Activated B cell treated with CpG ODN at 0.5 μM for 24 hours (primary cell): ENCODE results near the gene SHISAL2B. TPM values are rescaled to one million over a fixed set of nuclear protein-coding genes. Genes with fewer than 3 reads are reported as not detected.
A peak's percentile ranks its signal among the peaks of the same experiment; 100 is the strongest.
"Not testable (repeated sequence)": the region's sequence is repeated elsewhere in the genome, so short reads cannot be mapped to it uniquely, and the experiment has no call there.

Source experiments
- ATAC-seq: fragments of 200-7000 bp; cut with Tn5 transposase; one replicate; pipeline ENCODE4 v1.10.0; 2021; ENCODE audit warnings: low read depth, mild to moderate bottlenecking, moderate library complexity
- CTCF ChIA-PET: fragments of 350-600 bp; sonication (Branson Sonifier 250); formaldehyde crosslinking; loops from one replicate; lab custom pipeline; 2021; ENCODE audit warnings: antibody characterized with exemption; lab: Charles Lee
- POLR2A ChIA-PET: fragments of 350-600 bp; sonication (Branson Sonifier 250); formaldehyde crosslinking; loops from one replicate; lab custom pipeline; 2021; ENCODE audit warnings: antibody characterized with exemption; lab: Charles Lee
- DNase-seq: peaks from one replicate; pipeline ENCODE4 v3.0.0; 2022
- H3K27ac Mint-ChIP-seq: one replicate; pipeline ENCODE4 v1.8.0; 2020; ENCODE audit warnings: mixed read lengths
- H3K27me3 Mint-ChIP-seq: one replicate; pipeline ENCODE4 v1.8.0; 2021; ENCODE audit warnings: mixed read lengths
- H3K36me3 Mint-ChIP-seq: one replicate; pipeline ENCODE4 v1.8.0; 2021; ENCODE audit warnings: low read depth, mixed read lengths
- H3K4me1 Mint-ChIP-seq: one replicate; pipeline ENCODE4 v1.8.0; 2021; ENCODE audit warnings: mixed read lengths
- H3K4me3 Mint-ChIP-seq: one replicate; pipeline ENCODE4 v1.8.0; 2020; ENCODE audit warnings: mild to moderate bottlenecking, mixed read lengths
- H3K9me3 Mint-ChIP-seq: one replicate; pipeline ENCODE4 v1.8.0; 2020; ENCODE audit warnings: mixed read lengths
- intact Hi-C: fragments of 100-400 bp; cut with micrococcal nuclease; formaldehyde crosslinking; loops from one replicate; pipeline ENCODE4 v1.15.1; 2024
- total RNA-seq: library from RNA; stranded (reverse); gene quantifications from 2 replicates; pipeline ENCODE4 v1.2.3, GENCODE V29; 2022
- TF ChIP-seq, protein P1 (sequence below): fragments of 200-600 bp; IDR thresholded peaks from one replicate; pipeline ENCODE4 v1.8.0; 2022; ENCODE audit warnings: antibody characterized with exemption, mild to moderate bottlenecking

Gene SHISAL2B
- total RNA-seq, 1 donor from 2014 or later = not detected

DNA sequence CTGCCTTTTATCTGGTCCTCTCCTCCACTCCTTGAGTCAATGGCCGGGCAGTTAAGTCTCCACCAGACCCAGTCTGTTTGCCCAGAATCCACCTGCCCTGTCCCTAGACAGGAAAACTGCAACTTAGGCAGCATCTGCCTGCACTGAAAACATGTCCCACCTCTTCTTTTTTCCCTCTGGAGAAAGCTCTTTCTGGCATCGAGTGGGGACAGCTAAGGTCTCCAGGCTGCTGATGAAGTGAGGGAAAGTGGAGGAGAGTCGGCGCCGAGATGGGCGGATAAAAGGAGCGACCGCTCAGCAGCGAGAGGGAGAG, 243 bp upstream of the SHISAL2B start:
- no peak for ATAC-seq
- TF ChIP-seq, protein P1, sequence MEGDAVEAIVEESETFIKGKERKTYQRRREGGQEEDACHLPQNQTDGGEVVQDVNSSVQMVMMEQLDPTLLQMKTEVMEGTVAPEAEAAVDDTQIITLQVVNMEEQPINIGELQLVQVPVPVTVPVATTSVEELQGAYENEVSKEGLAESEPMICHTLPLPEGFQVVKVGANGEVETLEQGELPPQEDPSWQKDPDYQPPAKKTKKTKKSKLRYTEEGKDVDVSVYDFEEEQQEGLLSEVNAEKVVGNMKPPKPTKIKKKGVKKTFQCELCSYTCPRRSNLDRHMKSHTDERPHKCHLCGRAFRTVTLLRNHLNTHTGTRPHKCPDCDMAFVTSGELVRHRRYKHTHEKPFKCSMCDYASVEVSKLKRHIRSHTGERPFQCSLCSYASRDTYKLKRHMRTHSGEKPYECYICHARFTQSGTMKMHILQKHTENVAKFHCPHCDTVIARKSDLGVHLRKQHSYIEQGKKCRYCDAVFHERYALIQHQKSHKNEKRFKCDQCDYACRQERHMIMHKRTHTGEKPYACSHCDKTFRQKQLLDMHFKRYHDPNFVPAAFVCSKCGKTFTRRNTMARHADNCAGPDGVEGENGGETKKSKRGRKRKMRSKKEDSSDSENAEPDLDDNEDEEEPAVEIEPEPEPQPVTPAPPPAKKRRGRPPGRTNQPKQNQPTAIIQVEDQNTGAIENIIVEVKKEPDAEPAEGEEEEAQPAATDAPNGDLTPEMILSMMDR = no peak
- ChIA-PET CTCF (no interaction called here), POLR2A (no interaction called here)
- intact Hi-C loops = no loop called here
- Mint-ChIP-seq H3K27ac (no peak overlapping the region), H3K36me3 (no peaks in the 10 kb centered on the region), H3K9me3 (no peaks in the 10 kb centered on the region), H3K27me3 (peaks cover 33% of the 10 kb centered on the region), H3K4me3 (peak overlapping the region; percentile 44), H3K4me1 (peaks cover 5% of the 10 kb centered on the region)
- no peak for DNase-seq

DNA sequence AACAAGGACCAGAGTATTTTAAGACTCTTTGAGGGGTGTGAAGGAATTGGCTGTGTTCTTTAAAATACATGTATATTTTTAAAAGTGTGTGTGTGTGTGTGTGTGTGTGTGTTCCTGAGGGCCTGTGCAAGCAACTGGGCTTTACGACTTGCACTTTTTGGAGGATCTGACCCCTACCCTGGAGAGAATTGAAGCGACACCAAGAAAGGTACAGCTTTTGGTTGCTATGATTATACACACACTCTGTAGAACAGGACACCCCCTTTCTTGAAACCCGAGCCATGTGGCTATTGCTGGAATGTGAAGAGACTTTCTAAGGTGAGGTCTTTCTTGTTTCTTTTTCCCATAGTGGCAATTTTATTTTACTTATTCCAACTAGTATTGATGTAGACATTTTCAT, 988 bp downstream of the SHISAL2B start:
- ATAC-seq (no peak), DNase-seq (no peak)
- CTCF ChIA-PET = no interaction called here
- Mint-ChIP-seq H3K9me3 (peaks cover 9% of the 10 kb centered on the region), H3K27ac (no peak overlapping the region), H3K36me3 (no peaks in the 10 kb centered on the region), H3K27me3 (peaks cover 33% of the 10 kb centered on the region), H3K4me1 (peaks cover 5% of the 10 kb centered on the region), H3K4me3 (no peak overlapping the region)
- TF ChIP-seq, protein P1 = no peak
- POLR2A ChIA-PET = no interaction called here
- intact Hi-C loops = no loop called here

DNA sequence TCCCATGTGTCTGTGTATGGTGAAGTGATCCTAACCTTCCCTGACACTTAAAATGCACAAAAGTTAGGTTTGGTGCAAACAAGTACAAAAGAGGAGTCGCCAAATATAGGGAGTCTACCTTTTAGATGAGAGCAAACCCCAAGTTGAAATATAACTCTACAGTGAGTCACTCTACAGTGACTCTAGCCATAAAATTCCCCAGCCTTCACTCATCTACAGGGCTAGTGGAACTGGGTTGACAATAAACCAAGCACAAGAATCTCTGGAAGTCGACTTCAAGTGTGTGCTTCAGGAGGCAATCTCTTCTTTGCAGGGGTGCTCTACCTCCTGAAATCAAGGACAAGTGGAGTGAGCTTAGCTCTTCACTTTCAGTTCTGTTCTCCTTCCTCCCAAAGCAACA, 3.3 kb downstream of the SHISAL2B start:
- H3K27ac Mint-ChIP-seq = no peak overlapping the region
- ChIA-PET CTCF (no interaction called here), POLR2A (no interaction called here)
- TF ChIP-seq, protein P1 = no peak
- H3K27me3 Mint-ChIP-seq = peaks cover 30% of the 10 kb centered on the region
- H3K9me3 Mint-ChIP-seq = peaks cover 18% of the 10 kb centered on the region
- intact Hi-C loops = no loop called here
- H3K36me3 Mint-ChIP-seq = no peaks in the 10 kb centered on the region
- peaks cover 5% of the 10 kb centered on the region for H3K4me1 Mint-ChIP-seq
- ATAC-seq = no peak
- no peak overlapping the region for H3K4me3 Mint-ChIP-seq
- DNase-seq = no peak

DNA sequence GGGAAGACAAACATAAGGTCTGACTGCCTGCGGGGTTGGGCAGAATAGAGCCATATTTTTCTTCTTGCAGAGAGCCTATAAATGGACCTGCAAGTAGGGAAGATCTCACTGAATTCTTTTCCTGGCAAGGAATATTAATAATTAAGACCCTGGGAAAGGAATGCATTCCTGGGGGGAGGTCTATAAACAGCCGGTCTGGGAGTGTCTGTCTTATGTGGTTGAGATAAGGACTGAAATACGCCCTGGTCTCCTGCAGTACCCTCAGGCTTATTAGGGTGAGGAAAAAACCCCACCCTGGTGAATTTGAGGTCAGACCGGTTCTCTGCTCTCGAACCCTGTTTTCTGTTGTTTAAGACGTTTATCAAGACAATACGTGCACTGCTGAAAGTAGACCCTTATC, 6.1 kb downstream of the SHISAL2B start:
- intact Hi-C loops, ATAC-seq, DNase-seq, H3K36me3 Mint-ChIP-seq, H3K4me3 Mint-ChIP-seq, H3K4me1 Mint-ChIP-seq, CTCF ChIA-PET, H3K27ac Mint-ChIP-seq, POLR2A ChIA-PET: not testable (repeated sequence)
- peaks cover 11% of the 10 kb centered on the region for H3K27me3 Mint-ChIP-seq
- H3K9me3 Mint-ChIP-seq = peaks cover 18% of the 10 kb centered on the region

DNA sequence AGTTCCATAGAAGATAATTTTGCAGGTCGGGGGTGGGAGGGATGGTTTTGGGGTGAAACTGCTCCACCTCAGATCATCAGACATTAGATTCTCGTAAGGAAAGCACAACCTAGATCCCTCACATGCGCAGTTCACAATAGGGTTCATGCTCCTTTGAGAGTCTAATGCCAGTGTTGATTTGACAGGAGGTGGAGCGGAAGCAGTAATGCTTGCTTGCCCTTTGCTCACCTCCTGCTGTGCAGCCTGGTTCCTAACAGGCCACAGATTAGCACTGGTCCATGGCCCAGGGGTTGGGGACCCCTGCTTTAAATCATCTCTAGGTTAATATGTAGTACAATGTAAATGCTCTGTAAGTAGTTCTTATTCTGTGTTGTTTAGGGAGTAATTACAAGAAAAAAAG, 10.5 kb downstream of the SHISAL2B start:
- ChIA-PET POLR2A (no interaction called here), CTCF (no interaction called here)
- peaks cover 11% of the 10 kb centered on the region for H3K9me3 Mint-ChIP-seq
- no peaks in the 10 kb centered on the region for H3K4me1 Mint-ChIP-seq
- DNase-seq = no peak
- no peak for ATAC-seq
- H3K36me3 Mint-ChIP-seq = no peaks in the 10 kb centered on the region
- H3K27me3 Mint-ChIP-seq = peaks cover 6% of the 10 kb centered on the region
- H3K4me3 Mint-ChIP-seq = no peak overlapping the region
- H3K27ac Mint-ChIP-seq = no peak overlapping the region
- TF ChIP-seq, protein P1 = no peak
- intact Hi-C loops = no loop called here

DNA sequence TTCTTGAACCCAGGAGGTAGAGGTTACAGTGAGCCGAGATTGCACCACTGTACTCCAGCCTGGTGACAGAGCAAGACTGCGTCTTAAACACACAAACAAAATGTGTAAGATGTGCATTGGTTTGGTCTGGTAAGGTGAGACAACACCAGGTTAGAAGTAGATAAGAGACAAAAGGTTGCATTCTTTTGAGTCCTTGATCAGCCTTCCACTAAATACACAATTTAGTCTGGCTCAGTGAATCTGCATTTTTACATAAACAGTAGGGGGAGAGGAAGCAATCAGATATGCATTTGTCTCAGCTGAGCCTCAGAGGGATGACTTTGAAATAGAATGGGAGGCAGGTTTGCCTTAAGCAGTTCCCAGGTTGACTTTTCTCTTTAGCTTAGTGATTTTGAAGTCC, 15.8 kb downstream of the SHISAL2B start:
- ATAC-seq, DNase-seq, intact Hi-C loops, POLR2A ChIA-PET, H3K36me3 Mint-ChIP-seq, H3K27ac Mint-ChIP-seq, H3K4me1 Mint-ChIP-seq, H3K4me3 Mint-ChIP-seq, H3K9me3 Mint-ChIP-seq, H3K27me3 Mint-ChIP-seq, CTCF ChIA-PET: not testable (repeated sequence)
